AG04449 (cell line): Measurements from ENCODE around the gene NDUFV1.

Experiments used
- CTCF ChIA-PET: fragments of 350-600 bp; formaldehyde crosslinking; extraction: SDS; loops from one replicate; lab custom pipeline; 2021; ENCODE audit warnings: antibody characterized with exemption; lab: Yijun Ruan, JAX
- POLR2A ChIA-PET: fragments of 400-600, 350-600 bp; formaldehyde crosslinking; extraction: SDS; loops from one replicate; lab custom pipeline; 2020; ENCODE audit warnings: antibody characterized with exemption, inconsistent platforms; lab: Yijun Ruan, JAX
- DNase-seq: peaks from one replicate; pipeline ENCODE4 v3.0.0-alpha.2; 2010; ENCODE audit warnings: low read depth, low spot score
- H3K4me3 ChIP-seq: 2 replicates; pipeline ENCODE4 v1.5.1; 2011; ENCODE audit warnings: low read depth, mild to moderate bottlenecking, control low read depth, low read length
- TF ChIP-seq, protein P1 (sequence below): IDR thresholded peaks from one replicate; pipeline ENCODE4 v1.5.1; 2011; ENCODE audit warnings: mild to moderate bottlenecking, moderate library complexity, low read length, control low read depth, inconsistent platforms; ENCODE audit not compliant: insufficient read depth; ENCODE audit errors: missing control alignments

NDUFV1 gene

GRCh38 chr11:67644472-67645418 is 38.0 kb downstream of the NDUFV1 start:
- ChIA-PET POLR2A (no interaction called here), CTCF (interaction anchor here (1.1 to 4.2 kb wide), 4 partner anchors 11 to 16 kb away, joined by 4 to 28 read pairs (median 4); partner anchors contain the start of gene NUDT8)
- H3K4me3 ChIP-seq: no peak overlapping the region
- DNase-seq: no peak
- TF ChIP-seq, protein P1, sequence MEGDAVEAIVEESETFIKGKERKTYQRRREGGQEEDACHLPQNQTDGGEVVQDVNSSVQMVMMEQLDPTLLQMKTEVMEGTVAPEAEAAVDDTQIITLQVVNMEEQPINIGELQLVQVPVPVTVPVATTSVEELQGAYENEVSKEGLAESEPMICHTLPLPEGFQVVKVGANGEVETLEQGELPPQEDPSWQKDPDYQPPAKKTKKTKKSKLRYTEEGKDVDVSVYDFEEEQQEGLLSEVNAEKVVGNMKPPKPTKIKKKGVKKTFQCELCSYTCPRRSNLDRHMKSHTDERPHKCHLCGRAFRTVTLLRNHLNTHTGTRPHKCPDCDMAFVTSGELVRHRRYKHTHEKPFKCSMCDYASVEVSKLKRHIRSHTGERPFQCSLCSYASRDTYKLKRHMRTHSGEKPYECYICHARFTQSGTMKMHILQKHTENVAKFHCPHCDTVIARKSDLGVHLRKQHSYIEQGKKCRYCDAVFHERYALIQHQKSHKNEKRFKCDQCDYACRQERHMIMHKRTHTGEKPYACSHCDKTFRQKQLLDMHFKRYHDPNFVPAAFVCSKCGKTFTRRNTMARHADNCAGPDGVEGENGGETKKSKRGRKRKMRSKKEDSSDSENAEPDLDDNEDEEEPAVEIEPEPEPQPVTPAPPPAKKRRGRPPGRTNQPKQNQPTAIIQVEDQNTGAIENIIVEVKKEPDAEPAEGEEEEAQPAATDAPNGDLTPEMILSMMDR: no peak

GRCh38 chr11:67645521-67646461 is 39.1 kb downstream of the NDUFV1 start:
- TF ChIP-seq, protein P1: no peak
- POLR2A ChIA-PET: no interaction called here

DNA sequence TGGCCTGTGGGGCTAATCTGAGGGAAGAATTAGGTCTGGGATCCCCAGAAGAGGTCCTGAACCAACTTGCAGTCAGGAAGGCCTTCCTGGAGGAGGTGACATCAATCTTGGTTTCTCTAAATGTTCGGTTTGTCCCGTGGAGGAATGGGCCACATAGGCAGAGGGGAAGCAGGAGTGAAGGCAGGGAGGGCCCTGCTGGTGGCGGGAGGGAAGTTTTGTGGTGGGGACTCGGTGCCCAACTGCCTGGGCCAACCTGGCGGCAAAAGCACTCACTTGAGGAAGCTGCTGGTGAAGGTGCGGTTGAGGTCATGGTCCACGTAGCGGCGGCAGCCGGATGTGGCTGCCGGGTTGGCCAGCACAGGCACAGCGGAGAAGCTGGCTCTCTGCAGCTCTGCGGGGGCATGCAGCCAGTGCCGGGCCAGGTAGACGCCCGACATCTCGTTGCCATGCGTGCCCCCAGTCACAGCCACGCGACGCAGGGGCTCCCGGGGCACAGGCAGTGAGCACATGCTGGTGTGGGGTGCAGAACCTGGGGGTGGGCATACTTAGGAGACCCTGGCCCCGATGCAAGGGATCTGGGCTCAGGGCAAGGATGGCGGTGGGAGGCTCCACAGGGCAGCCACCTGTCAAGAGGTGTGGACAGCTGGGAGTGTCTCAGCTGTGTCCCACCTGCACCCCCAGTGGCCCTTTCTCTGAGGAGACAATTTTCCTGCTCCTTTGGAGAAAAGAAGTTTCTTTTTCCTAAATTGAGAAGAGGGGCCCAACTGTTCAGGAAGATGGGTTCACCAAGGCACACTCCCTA is 40.0 kb downstream of the NDUFV1 start:
- POLR2A ChIA-PET: no interaction called here
- no peak overlapping the region for H3K4me3 ChIP-seq
- TF ChIP-seq, protein P1: no peak
- DNase-seq: no peak
- CTCF ChIA-PET: interaction anchor here (1.4 to 4.2 kb wide), 5 partner anchors 10 to 18 kb away, joined by 4 to 28 read pairs (median 6); no protein-coding TSS in a partner anchor

More at GRCh38 chr11:67645521-67646461, 39.1 kb downstream of the NDUFV1 start:
- H3K4me3 ChIP-seq: no peak overlapping the region
- CTCF ChIA-PET: interaction anchor here (1.1 to 4.2 kb wide), 5 partner anchors 10 to 17 kb away, joined by 4 to 28 read pairs (median 4); partner anchors contain the start of gene NUDT8
- DNase-seq: no peak

- ChIA-PET POLR2A (no interaction called here), CTCF (interaction anchor here (1.5 to 4.2 kb wide), 4 partner anchors 10 to 18 kb away, joined by 4 to 28 read pairs (median 6); partner anchors contain the start of gene NUDT8)
- no peak overlapping the region for H3K4me3 ChIP-seq
- TF ChIP-seq, protein P1: no peak
- no peak for DNase-seq
These were observed 40.7 kb downstream of the NDUFV1 start for GRCh38 chr11:67647471-67647870.

DNA sequence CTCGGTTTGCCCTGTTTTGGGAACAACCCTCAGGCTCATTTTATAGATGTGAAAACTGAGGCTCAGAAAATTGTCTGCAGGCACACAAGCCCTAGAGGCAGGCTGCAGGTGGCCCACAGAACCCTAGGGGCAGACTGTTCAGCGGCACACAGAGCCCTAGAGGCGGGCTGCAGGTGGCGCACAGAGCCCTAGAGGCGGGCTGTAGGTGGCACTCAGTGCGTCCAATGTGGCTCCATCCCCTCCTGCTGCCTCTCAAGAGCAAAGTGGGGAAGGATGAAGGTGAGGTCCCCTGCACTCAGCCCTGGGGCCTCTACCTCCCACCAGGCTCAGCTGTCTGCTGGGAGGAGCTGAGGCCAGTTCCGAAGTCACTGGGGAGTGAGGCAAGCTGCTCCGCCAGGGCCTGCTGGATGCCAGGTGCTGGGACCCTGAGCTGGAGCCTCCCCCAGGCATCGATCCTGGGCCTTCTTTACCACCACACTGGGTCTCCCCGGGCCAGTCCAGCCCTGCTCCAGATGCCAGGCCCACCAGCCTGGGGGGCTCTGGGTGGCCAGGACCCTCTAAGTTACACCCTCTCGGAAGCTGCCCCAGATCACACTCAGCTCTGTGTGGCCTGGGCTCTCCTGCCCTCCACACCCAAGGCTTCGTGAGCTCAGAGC is 41.5 kb downstream of the NDUFV1 start:
- TF ChIP-seq, protein P1: peak; percentile 35
- ChIA-PET CTCF (interaction anchor here (0.8 to 4.2 kb wide), 7 partner anchors 8 to 19 kb away, joined by 3 to 28 read pairs (median 5); partner anchors contain the start of gene NUDT8), POLR2A (no interaction called here)
- H3K4me3 ChIP-seq: no peak overlapping the region
- no peak for DNase-seq
